IPS-15b (cell line): Measurements from ENCODE around the gene ZNF813.
A peak's percentile ranks its signal among the peaks of the same experiment; 100 is the strongest.

Source experiments
- H3K27me3 ChIP-seq: one replicate; pipeline ENCODE4 v1.6.1; 2013; ENCODE audit warnings: low read length; ENCODE audit not compliant: control insufficient read depth, insufficient read depth
- H3K36me3 ChIP-seq: one replicate; pipeline ENCODE4 v1.6.1; 2013; ENCODE audit warnings: low read length; ENCODE audit not compliant: control insufficient read depth, insufficient read depth
- H3K4me1 ChIP-seq: one replicate; pipeline ENCODE4 v1.6.1; 2013; ENCODE audit warnings: mild to moderate bottlenecking, low read length; ENCODE audit not compliant: control insufficient read depth, insufficient read depth
- H3K4me3 ChIP-seq: one replicate; pipeline ENCODE4 v1.5.1; 2013; ENCODE audit warnings: low read depth, low read length
- H3K9ac ChIP-seq: one replicate; pipeline ENCODE4 v1.6.1; 2013; ENCODE audit warnings: low read depth, mild to moderate bottlenecking, low read length
- H3K9me3 ChIP-seq: one replicate; pipeline ENCODE4 v1.6.1; 2013; ENCODE audit warnings: mild to moderate bottlenecking, low read length; ENCODE audit not compliant: control insufficient read depth, insufficient read depth

ZNF813 gene

DNA sequence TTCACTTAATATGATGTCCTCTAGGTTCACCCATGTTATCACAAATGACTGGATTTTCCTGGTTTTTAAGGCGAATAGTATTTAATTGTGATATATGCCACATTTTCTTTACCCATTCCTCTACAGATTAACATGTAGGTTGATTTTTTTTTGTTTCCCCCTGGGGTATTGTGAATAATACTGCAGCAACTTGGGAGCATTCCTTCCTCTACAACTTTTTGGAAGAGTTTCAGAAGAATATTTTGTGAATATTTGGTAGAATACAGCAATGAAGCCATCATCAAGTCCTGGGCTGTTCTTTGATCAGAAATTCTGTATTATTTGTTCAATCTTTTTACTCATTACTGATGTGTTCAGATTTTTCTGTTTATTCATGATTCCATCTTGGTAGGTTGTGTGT is 64.8 kb downstream of the ZNF813 start:
- H3K4me3 ChIP-seq = no peak overlapping the region
- H3K9ac ChIP-seq = no peak overlapping the region
- H3K9me3 ChIP-seq = no peaks in the 10 kb centered on the region
- H3K36me3 ChIP-seq = peaks cover 7% of the 10 kb centered on the region
- no peaks in the 10 kb centered on the region for H3K27me3 ChIP-seq
- no peaks in the 10 kb centered on the region for H3K4me1 ChIP-seq

DNA sequence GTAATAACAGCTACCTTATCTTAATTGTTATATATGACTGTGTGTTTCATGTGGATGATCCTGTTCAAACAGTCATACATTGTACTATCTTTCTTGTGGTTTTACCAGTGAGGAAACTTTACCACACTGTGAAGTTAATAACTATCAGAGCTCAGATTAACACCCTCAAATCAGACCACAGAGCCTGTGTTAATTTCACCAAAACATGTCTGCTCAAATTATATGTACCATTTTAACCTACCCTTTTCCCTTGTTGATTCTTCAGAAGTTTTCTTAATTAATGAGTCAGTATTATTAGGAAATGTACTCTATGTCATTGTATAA is 68.7 kb downstream of the ZNF813 start:
- Histone ChIP-seq H3K9me3 (no peaks in the 10 kb centered on the region), H3K36me3 (peaks cover 11% of the 10 kb centered on the region), H3K27me3 (no peaks in the 10 kb centered on the region), H3K4me1 (no peaks in the 10 kb centered on the region), H3K4me3 (no peak overlapping the region), H3K9ac (no peak overlapping the region)

DNA sequence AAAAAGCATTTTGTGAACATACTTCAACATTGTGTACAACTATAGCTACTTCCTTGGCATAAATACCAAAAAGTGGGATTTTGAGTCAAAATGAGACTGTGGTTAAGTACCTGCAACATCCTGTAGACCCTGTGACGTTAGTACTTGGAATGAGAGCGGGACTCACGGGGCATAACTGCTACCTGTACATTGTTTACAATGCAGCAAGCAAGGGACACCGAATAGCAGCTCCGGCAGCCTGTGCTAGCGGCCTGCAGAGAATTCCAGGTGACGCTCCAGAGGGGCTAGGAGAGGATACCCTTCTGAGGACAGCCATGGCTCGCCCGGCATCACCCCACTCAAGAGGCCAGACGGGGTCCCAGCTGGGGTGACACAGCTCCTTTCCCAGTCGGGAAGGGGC is 69.6 kb downstream of the ZNF813 start:
- Histone ChIP-seq H3K9me3 (no peaks in the 10 kb centered on the region), H3K9ac (no peak overlapping the region), H3K4me3 (peak overlapping the region; percentile 86), H3K27me3 (no peaks in the 10 kb centered on the region), H3K36me3 (peaks cover 16% of the 10 kb centered on the region), H3K4me1 (no peaks in the 10 kb centered on the region)

DNA sequence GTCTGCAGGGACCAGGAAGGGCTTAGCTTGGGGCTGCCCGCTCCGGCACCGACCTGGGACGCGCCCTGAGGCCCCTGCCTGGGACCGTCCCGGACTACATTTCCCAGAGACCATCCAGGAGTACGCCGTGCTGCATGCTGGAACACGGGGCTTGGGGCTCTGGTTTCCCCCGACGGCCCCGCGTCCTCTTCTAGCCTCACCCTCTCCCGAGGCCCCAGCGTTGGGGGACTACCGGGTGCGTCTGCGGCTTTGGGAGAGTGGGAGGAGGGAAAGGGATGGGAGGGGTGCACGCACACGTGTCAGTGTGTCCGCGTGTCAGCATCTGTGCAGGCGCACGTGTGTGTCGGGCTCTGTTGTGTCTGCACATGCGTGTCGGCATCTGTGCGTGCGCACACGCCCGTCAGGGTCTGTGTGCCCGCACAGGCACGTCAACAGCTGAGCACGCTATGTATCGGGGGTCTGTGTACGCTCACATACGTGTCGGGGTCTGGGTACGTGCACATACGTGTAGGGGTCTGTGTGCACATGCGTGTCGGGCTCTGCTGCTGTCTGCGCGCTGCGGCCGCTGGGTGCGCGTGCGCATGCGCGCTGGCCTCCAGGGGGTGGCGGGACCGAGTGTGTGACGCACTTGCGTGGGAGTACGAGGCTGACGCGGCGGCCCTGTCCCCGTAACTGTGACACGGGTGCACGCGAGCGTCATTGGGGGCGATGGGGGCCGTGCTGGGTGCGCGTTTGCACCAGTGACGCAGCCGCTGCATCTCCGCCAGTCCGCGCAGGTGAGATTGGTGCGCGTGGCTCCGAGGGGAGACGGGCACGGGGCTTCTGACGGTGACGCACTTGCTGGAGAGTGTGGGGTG is 70.2 kb downstream of the ZNF813 start, which contains the start of gene ZNF331:
TSS of gene ZNF331 (plus strand) at position 625 of the 857 bp plus-strand sequence. CDS start 31,232 bp downstream, outside the sequence.
- Histone ChIP-seq H3K27me3 (no peaks in the 10 kb centered on the region), H3K9ac (peak within 1 kb of the TSS; percentile 41), H3K36me3 (peaks cover 16% of the 10 kb centered on the region), H3K4me1 (no peaks in the 10 kb centered on the region), H3K4me3 (peak within 1 kb of the TSS; percentile 86), H3K9me3 (no peaks in the 10 kb centered on the region)

DNA sequence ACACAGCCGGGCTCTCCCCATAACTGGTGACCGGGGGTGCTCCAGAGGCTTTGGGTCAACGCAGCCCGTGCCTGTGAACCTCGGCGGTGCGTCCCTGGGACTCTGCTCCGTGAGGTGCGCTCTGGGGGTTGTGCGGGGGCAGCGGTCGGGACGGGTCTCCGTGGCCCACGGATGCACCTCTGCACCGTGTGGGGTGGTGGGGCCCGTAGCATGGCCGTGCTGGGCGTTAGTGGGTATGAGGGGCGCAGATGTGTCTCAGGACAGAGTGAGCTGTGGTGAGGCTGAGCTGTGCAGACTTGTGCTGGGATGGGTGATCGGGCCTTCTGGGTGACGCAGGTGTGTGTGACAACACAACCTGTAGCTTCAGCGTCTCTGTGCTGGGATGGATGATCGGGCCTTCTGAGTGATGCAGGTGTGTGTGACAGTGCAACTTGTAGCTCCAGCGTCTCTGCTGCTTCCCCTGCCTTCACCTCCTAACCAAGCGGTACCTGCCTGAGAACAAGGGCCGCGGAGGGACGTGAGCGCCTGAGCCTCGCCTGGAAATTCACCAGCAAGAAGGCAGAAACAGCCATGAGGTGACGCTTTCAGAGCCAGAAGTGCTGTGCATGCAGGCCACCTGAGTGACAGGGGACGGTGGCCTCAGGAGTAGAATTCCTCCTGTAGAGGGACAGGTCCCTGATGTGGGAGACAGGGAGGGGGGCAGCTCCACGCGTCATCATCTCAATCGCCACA is 71.0 kb downstream of the ZNF813 start:
- Histone ChIP-seq H3K9ac (peak overlapping the region; percentile 41), H3K36me3 (peaks cover 16% of the 10 kb centered on the region), H3K27me3 (no peaks in the 10 kb centered on the region), H3K9me3 (no peaks in the 10 kb centered on the region), H3K4me1 (no peaks in the 10 kb centered on the region), H3K4me3 (peak overlapping the region; percentile 86)

DNA sequence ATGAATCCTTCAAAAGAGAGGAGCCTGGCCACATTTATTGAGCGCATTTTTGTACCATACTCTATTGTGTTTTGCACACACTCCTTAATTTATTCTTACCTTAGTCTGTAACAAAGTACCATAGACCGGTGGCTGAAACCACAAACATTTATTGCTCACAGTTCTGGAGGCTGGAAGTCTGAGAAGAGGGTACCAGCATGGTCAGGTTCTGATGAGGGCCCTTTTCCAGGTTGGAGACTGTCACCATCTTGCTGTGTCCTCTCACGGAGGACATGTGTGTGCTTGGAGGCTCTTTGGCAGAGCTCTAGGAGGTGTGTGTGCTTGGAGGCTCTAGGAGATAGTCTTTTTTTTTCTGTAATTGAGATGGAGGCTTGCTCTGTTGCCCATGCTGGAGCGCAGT is 72.6 kb downstream of the ZNF813 start:
- Histone ChIP-seq H3K4me1 (no peaks in the 10 kb centered on the region), H3K4me3 (no peak overlapping the region), H3K9ac (no peak overlapping the region), H3K27me3 (no peaks in the 10 kb centered on the region), H3K9me3 (no peaks in the 10 kb centered on the region), H3K36me3 (peaks cover 15% of the 10 kb centered on the region)

DNA sequence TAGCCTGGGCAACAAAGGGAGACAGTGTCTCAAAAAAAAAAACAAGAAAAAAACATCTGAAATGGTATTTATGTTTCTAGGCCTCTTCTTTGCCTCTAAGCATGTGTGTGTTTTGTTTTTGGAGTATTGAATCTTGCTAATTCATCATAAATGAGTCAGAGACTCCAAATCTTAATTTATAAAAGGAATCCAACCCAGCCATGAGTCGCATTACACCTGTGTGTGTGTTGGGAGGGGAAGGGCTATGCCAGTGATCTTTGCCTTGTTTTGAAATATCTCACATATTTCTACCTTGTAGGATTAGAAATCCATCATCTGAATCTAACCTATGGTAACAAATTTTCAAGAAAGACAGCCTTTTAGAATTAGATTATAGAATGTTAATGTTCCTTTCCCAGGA is 74.4 kb downstream of the ZNF813 start:
- H3K27me3 ChIP-seq = no peaks in the 10 kb centered on the region
- no peaks in the 10 kb centered on the region for H3K4me1 ChIP-seq
- H3K36me3 ChIP-seq = peaks cover 17% of the 10 kb centered on the region
- H3K9me3 ChIP-seq = no peaks in the 10 kb centered on the region
- H3K9ac ChIP-seq = no peak overlapping the region
- no peak overlapping the region for H3K4me3 ChIP-seq

DNA sequence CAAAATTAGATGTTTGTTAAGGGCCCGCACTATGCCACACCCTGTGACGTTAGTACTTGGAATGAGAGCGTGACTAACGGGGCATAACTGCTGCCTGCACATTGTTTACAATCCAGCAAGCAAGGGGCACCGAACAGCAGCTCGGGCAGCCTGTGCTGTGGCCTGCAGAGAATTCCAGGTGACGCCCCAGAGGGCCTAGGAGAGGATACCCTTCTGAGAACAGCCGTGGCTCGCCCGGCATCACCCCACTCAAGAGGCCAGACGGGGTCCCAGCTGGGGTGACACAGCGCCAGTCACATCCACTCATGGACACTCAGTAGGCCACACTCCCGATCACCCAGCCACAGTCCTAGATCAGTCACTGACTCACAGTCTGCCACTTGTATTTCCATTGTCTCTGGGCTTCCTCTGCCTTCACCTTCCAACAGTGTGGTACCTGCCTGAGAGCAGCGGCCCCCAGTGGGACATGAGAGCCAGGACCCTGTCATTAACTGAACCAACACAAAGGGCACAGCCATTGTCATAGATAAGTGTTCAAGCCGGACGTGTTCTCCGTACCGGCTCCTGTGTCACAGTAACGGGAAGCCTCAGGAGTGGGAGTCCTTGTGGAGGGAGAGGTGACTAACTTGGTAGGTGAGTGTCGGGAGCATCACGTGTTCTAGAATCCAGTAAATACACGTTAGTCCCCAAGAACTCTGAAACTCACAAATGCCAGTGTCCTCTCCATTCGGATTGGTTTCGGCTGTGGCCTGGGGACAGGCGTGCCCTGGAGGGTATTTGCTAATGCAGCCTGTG is 77.9 kb downstream of the ZNF813 start:
- Histone ChIP-seq H3K9ac (no peak overlapping the region), H3K27me3 (no peaks in the 10 kb centered on the region), H3K4me3 (no peak overlapping the region), H3K4me1 (peaks cover 5% of the 10 kb centered on the region), H3K9me3 (no peaks in the 10 kb centered on the region), H3K36me3 (peaks cover 12% of the 10 kb centered on the region)
